HFF-Myc (cell line): ENCODE results near the gene ARL15.
"Not testable (repeated sequence)": the region's sequence is repeated elsewhere in the genome, so short reads cannot be mapped to it uniquely, and the experiment has no call there.

Experiments used
- DNase-seq: peaks from one replicate; pipeline ENCODE4 v3.0.0-alpha.2; 2011; ENCODE audit warnings: low read depth; ENCODE audit errors: extremely low read depth
- H3K4me3 ChIP-seq: replicated peaks from 2 replicates; pipeline ENCODE4 v1.5.1; 2011; ENCODE audit warnings: low read depth, mild to moderate bottlenecking, control low read depth, low read length
- CTCF ChIP-seq: IDR thresholded peaks from 2 replicates; pipeline ENCODE4 v1.5.1; 2012; ENCODE audit warnings: mild to moderate bottlenecking, low read depth, low read length, control low read depth; ENCODE audit errors: missing control alignments

The ARL15 gene

GRCh38 chr5:54073131-54073530, 237.2 kb downstream of the ARL15 start:
- H3K4me3 ChIP-seq = no peak overlapping the region
- TF ChIP-seq CTCF = no peak
- no peak for DNase-seq

- no peak for TF ChIP-seq CTCF
- no peak overlapping the region for H3K4me3 ChIP-seq
- no peak for DNase-seq
Measured at GRCh38 chr5:54066433-54066832, 243.9 kb downstream of the ARL15 start.

- H3K4me3 ChIP-seq = no peak overlapping the region
- TF ChIP-seq CTCF = no peak
- no peak for DNase-seq
Measured at GRCh38 chr5:54063817-54064216, 246.6 kb downstream of the ARL15 start.

GRCh38 chr5:54062958-54063357, 247.4 kb downstream of the ARL15 start:
- no peak for DNase-seq
- no peak for TF ChIP-seq CTCF
- H3K4me3 ChIP-seq = no peak overlapping the region

GRCh38 chr5:54060919-54061318, 249.5 kb downstream of the ARL15 start:
- DNase-seq = not testable (repeated sequence)

GRCh38 chr5:54049963-54050362, 260.4 kb downstream of the ARL15 start:
- DNase-seq = no peak
- no peak for TF ChIP-seq CTCF
- no peak overlapping the region for H3K4me3 ChIP-seq

More at GRCh38 chr5:54060919-54061318, 249.5 kb downstream of the ARL15 start:
- not testable (repeated sequence) for H3K4me3 ChIP-seq

- H3K4me3 ChIP-seq = no peak overlapping the region
- no peak for DNase-seq
- no peak for TF ChIP-seq CTCF
Measured at GRCh38 chr5:54049144-54049543, 261.2 kb downstream of the ARL15 start.
